Trophoblast cell (in vitro differentiated cells and primary cell): Measurements from ENCODE around the gene LRCH1.
A peak's percentile ranks its signal among the peaks of the same experiment; 100 is the strongest.
"Not testable (repeated sequence)": the region's sequence is repeated elsewhere in the genome, so short reads cannot be mapped to it uniquely, and the experiment has no call there.

Experiments
- DNase-seq, 2 donors: peaks; one replicate each; pipeline ENCODE4 v3.0.0-alpha.2; 2016
- H2AFZ ChIP-seq: 2 replicates; pipeline ENCODE4 v1.6.1; 2013; ENCODE audit warnings: low read length, moderate library complexity, mild to moderate bottlenecking; ENCODE audit not compliant: insufficient read depth, poor library complexity
- H2AK5ac ChIP-seq: 2 replicates; pipeline ENCODE4 v1.6.1; 2013; ENCODE audit warnings: mild to moderate bottlenecking, low read length
- H2BK120ac ChIP-seq: 2 replicates; pipeline ENCODE4 v1.6.1; 2013; ENCODE audit warnings: low read length, mild to moderate bottlenecking, moderate library complexity; ENCODE audit not compliant: insufficient read depth, poor library complexity
- H2BK12ac ChIP-seq: 2 replicates; pipeline ENCODE4 v1.6.1; 2013; ENCODE audit warnings: mild to moderate bottlenecking, low read length, moderate library complexity
- H2BK5ac ChIP-seq: 2 replicates; pipeline ENCODE4 v1.6.1; 2013; ENCODE audit warnings: low read length, low read depth, moderate library complexity, mild to moderate bottlenecking; ENCODE audit not compliant: poor library complexity
- H3K14ac ChIP-seq: 2 replicates; pipeline ENCODE4 v1.6.1; 2013; ENCODE audit warnings: mild to moderate bottlenecking, low read length
- H3K18ac ChIP-seq: 2 replicates; pipeline ENCODE4 v1.6.1; 2013; ENCODE audit warnings: mild to moderate bottlenecking, low read length
- H3K23ac ChIP-seq: 2 replicates; pipeline ENCODE4 v1.6.1; 2013; ENCODE audit warnings: low read length
- H3K27ac ChIP-seq: 2 replicates; pipeline ENCODE4 v1.5.1; 2013; ENCODE audit warnings: low read depth, mild to moderate bottlenecking, inconsistent platforms, low read length, moderate library complexity
- H3K27me3 ChIP-seq: 2 replicates; pipeline ENCODE4 v1.6.1; 2013; ENCODE audit warnings: inconsistent platforms, mild to moderate bottlenecking, low read length, moderate library complexity; ENCODE audit not compliant: insufficient read depth
- H3K36me3 ChIP-seq, 2 experiments: 1 replicate in 1 of 2; 2 replicates in 1 of 2; pipeline ENCODE4 v1.6.1; 2013; ENCODE audit warnings: low read length in 2 of 2, mild to moderate bottlenecking in 2 of 2, moderate library complexity in 1 of 2; ENCODE audit not compliant: insufficient read depth in 2 of 2, control insufficient read depth in 1 of 2
- H3K4ac ChIP-seq: 2 replicates; pipeline ENCODE4 v1.6.1; 2013; ENCODE audit warnings: low read depth, mild to moderate bottlenecking, low read length, moderate library complexity
- H3K4me1 ChIP-seq, 2 experiments: 1 replicate in 1 of 2; 2 replicates in 1 of 2; pipeline ENCODE4 v1.6.1; 2013; ENCODE audit warnings: low read length in 2 of 2, mild to moderate bottlenecking in 2 of 2, moderate library complexity in 1 of 2; ENCODE audit not compliant: insufficient read depth in 2 of 2, control insufficient read depth in 1 of 2
- H3K4me2 ChIP-seq: 2 replicates; pipeline ENCODE4 v1.6.1; 2013; ENCODE audit warnings: inconsistent platforms, mild to moderate bottlenecking, low read length, moderate library complexity
- H3K4me3 ChIP-seq: 2 replicates; pipeline ENCODE4 v1.5.1; 2013; ENCODE audit warnings: mild to moderate bottlenecking, low read depth, low read length, inconsistent platforms
- H3K79me1 ChIP-seq: one replicate; pipeline ENCODE4 v1.6.1; 2013; ENCODE audit warnings: low read length
- H3K79me2 ChIP-seq: 2 replicates; pipeline ENCODE4 v1.6.1; 2013; ENCODE audit warnings: low read length, mild to moderate bottlenecking; ENCODE audit not compliant: control insufficient read depth, insufficient read depth, poor library complexity
- H3K9ac ChIP-seq: 2 replicates; pipeline ENCODE4 v1.6.1; 2013; ENCODE audit warnings: mild to moderate bottlenecking, low read length
- H3K9me3 ChIP-seq: 2 replicates; pipeline ENCODE4 v1.6.1; 2013; ENCODE audit warnings: low read depth, mild to moderate bottlenecking, control low read depth, inconsistent platforms, low read length; ENCODE audit not compliant: insufficient read depth
- H4K12ac ChIP-seq: 2 replicates; pipeline ENCODE4 v1.6.1; 2013; ENCODE audit warnings: low read depth, mild to moderate bottlenecking, low read length, moderate library complexity
- H4K8ac ChIP-seq: 2 replicates; pipeline ENCODE4 v1.6.1; 2013; ENCODE audit warnings: low read depth, mild to moderate bottlenecking, low read length, moderate library complexity
- H4K91ac ChIP-seq: one replicate; pipeline ENCODE4 v1.6.1; 2013; ENCODE audit warnings: low read depth, mild to moderate bottlenecking, low read length, moderate library complexity
- WGBS: extraction: QIAGEN DNeasy Blood & Tissue Kit; methylation state at CpG from one replicate; pipeline ENCODE4 v1.1.7; 2013; ENCODE audit warnings: missing lambda C conversion rate; ENCODE audit not compliant: insufficient read length, insufficient coverage; ENCODE audit errors: extremely low coverage; 5-methylcytosine and 5-hydroxymethylcytosine counted together

LRCH1 gene

GRCh38 chr13:46755508-46755907 is 202.5 kb downstream of the LRCH1 start:
- H3K18ac ChIP-seq, H2BK12ac ChIP-seq, H2BK120ac ChIP-seq, H3K27me3 ChIP-seq, H4K12ac ChIP-seq, H3K23ac ChIP-seq, H3K79me2 ChIP-seq, H2BK5ac ChIP-seq, H4K91ac ChIP-seq, H4K8ac ChIP-seq, H3K9me3 ChIP-seq, H3K4me1 ChIP-seq, H2AK5ac ChIP-seq, H3K4me3 ChIP-seq, H3K14ac ChIP-seq, H3K4me2 ChIP-seq, H3K9ac ChIP-seq, H3K27ac ChIP-seq, H3K79me1 ChIP-seq, DNase-seq, H3K4ac ChIP-seq, H3K36me3 ChIP-seq, H2AFZ ChIP-seq: not testable (repeated sequence)
- WGBS: no CpG with 5 or more reads among the region's 5 CpGs

- Histone ChIP-seq H2BK12ac (no peak overlapping the region), H3K4me2 (no peak overlapping the region), H3K4me1 (no peaks in the 10 kb centered on the region), H3K79me2 (no peaks in the 10 kb centered on the region), H3K4ac (no peak overlapping the region), H3K4me3 (no peak overlapping the region), H2AFZ (no peak overlapping the region), H3K36me3 (peaks cover 1 to 3% of the 10 kb centered on the region in 2 experiments), H3K27me3 (no peaks in the 10 kb centered on the region), H4K8ac (no peak overlapping the region), H3K27ac (no peak overlapping the region), H3K9ac (no peak overlapping the region), H3K79me1 (no peaks in the 10 kb centered on the region), H4K12ac (no peak overlapping the region), H3K18ac (no peak overlapping the region), H2BK120ac (no peak overlapping the region), H2AK5ac (no peak overlapping the region), H2BK5ac (no peak overlapping the region), H4K91ac (no peak overlapping the region), H3K23ac (no peak overlapping the region), H3K9me3 (no peaks in the 10 kb centered on the region), H3K14ac (no peak overlapping the region)
- DNase-seq: peak in 1 of 2 donors; percentile 13
- WGBS: no CpG with 5 or more reads among the region's 4 CpGs
Measured at GRCh38 chr13:46756977-46757376, 204.0 kb downstream of the LRCH1 start.

DNA sequence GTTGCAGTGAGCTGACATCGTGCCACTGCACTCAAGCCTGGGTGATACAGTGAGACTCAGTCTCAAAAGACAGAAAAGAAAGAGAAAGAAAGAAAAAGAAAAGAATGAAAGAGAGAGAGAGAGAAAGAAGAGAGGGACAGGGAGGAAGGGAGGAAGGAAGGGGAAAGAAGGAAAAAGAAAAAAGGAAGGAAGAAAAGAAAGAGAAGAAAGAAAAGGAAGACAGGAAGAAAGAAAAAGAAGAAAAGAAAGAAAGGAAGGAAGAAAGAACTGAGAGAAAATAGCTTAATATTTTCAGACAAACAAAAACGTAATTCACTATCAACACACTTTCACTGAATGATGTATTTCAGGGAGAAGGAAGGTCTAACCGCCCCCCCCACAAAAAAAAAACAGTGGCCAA is 204.7 kb downstream of the LRCH1 start:
- Histone ChIP-seq H2BK5ac (no peak overlapping the region), H4K8ac (no peak overlapping the region), H3K36me3 (no peaks in the 10 kb centered on the region), H3K9me3 (no peaks in the 10 kb centered on the region), H4K12ac (no peak overlapping the region), H3K79me1 (no peaks in the 10 kb centered on the region), H3K4me3 (no peak overlapping the region), H2AK5ac (no peak overlapping the region), H3K4me2 (no peak overlapping the region), H3K23ac (no peak overlapping the region), H3K27ac (no peak overlapping the region), H4K91ac (no peak overlapping the region), H3K9ac (no peak overlapping the region), H2AFZ (no peak overlapping the region), H2BK120ac (no peak overlapping the region), H3K18ac (no peak overlapping the region), H3K4me1 (no peaks in the 10 kb centered on the region), H3K79me2 (no peaks in the 10 kb centered on the region), H3K14ac (no peak overlapping the region), H3K4ac (no peak overlapping the region), H3K27me3 (no peaks in the 10 kb centered on the region), H2BK12ac (no peak overlapping the region)
- no peak for DNase-seq
- no CpG with 5 or more reads among the region's 3 CpGs for WGBS

DNA sequence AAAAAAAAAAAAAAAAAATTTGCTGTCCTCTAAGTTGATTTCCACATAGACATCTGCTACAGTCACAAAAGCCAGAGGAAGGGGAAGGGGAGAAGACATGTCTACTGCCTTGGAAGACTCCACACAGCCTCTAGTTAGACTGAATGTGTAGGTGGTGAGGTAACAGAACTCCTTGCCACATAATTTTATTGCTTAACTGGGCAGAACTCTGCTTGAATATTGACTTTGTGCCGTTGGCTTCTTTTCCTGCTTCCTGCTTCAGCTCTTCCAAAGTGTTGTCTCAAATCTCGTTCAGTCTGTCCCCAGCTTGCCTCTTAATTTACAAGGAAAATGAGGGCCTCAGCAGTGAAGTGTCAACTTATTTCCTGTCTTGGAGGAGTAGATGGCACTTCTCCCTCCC is 206.9 kb downstream of the LRCH1 start:
- Histone ChIP-seq H2AFZ (no peak overlapping the region), H3K79me1 (no peaks in the 10 kb centered on the region), H2BK5ac (no peak overlapping the region), H3K4ac (no peak overlapping the region), H3K14ac (no peak overlapping the region), H3K27me3 (no peaks in the 10 kb centered on the region), H3K23ac (no peak overlapping the region), H2BK120ac (no peak overlapping the region), H3K9ac (no peak overlapping the region), H2BK12ac (no peak overlapping the region), H4K12ac (no peak overlapping the region), H3K4me1 (no peaks in the 10 kb centered on the region), H3K27ac (no peak overlapping the region), H4K8ac (no peak overlapping the region), H3K4me3 (no peak overlapping the region), H3K9me3 (no peaks in the 10 kb centered on the region), H3K4me2 (no peak overlapping the region), H3K79me2 (no peaks in the 10 kb centered on the region), H4K91ac (no peak overlapping the region), H3K36me3 (no peaks in the 10 kb centered on the region), H3K18ac (no peak overlapping the region), H2AK5ac (no peak overlapping the region)
- whole genome bisulfite sequencing: no CpG with 5 or more reads among the region's 2 CpGs
- no peak for DNase-seq
